ENCODE data around the gene ZNF592.

Gene ZNF592

DNA sequence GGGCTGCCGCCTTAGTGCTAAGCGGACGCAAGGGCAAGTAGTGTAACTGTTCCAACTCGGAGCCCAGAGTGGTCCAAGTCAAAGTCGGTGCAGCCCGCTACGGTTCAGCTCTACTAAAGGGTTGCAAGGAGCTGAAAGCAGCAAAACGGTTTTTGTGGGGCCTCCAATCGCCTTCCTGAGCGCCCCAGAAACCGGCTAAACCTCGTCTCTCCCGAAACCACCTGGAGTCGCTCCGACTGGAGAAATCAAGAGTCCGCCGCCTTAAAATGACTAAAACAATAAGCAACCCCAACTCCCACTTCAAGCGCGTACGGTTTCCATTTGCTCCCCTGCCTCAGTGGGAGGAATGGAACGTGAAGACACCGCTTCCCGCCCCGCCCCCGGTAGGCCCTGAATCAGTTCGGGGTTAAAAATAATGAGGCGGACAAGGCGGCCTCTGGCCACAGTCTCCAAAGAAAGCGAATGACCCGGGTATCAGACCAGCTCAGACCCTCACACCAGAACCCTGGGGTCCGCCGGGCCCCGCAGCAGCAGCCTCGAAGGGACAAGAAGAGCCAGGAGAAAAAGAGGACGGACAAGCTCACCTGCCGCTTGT lies 32.9 kb upstream of the ZNF592 start:
- H3K27ac ChIP-seq = peak overlapping the region; percentile 99
- TF ChIP-seq, protein P1, sequence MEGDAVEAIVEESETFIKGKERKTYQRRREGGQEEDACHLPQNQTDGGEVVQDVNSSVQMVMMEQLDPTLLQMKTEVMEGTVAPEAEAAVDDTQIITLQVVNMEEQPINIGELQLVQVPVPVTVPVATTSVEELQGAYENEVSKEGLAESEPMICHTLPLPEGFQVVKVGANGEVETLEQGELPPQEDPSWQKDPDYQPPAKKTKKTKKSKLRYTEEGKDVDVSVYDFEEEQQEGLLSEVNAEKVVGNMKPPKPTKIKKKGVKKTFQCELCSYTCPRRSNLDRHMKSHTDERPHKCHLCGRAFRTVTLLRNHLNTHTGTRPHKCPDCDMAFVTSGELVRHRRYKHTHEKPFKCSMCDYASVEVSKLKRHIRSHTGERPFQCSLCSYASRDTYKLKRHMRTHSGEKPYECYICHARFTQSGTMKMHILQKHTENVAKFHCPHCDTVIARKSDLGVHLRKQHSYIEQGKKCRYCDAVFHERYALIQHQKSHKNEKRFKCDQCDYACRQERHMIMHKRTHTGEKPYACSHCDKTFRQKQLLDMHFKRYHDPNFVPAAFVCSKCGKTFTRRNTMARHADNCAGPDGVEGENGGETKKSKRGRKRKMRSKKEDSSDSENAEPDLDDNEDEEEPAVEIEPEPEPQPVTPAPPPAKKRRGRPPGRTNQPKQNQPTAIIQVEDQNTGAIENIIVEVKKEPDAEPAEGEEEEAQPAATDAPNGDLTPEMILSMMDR (IDR thresholded peaks at IDR 0.05) = no peak
- TF ChIP-seq ZFX (IDR thresholded peaks at IDR 0.05; ENCODE audit: borderline replicate concordance) = no peak

DNA sequence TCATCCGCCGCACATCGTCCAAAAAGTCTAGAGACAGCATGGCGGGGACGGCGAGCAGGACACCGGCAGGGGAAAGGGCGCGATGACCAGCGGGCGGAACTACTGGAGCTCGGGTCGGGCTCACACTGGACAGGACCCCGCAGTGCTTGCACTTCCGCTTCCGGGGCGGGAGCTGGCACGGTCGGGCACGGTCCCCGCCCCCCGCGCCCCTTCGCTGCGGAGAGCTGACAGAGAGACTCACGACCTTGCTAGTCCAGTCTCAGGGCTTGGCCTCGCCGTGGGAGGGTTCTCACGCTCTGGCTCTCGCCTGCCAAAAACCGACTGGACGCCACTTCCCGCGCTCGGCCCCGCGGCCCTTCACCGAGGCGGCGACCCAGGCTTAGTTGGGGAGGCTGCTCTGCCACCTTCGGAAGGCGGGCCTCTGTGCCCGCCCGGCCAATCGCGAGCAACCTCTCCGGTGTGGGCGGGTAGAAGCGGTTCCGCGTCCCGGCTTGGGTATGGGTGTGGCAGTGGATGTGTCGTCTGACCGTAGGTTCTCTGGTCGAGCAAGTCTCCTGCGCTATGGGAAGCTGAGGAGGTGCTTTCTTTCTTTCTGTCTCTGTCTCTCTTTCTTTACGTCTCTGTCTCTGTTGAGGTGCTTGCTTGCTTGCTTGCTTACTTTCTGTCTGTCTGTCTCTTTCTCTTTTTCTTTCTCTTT lies 32.2 kb upstream of the ZNF592 start, which contains the start of gene SEC11A:
SEC11A (minus strand) TSS at position 104 of the 697 bp plus-strand sequence; CDS start at position 40, 64 bp downstream.
- H3K27ac ChIP-seq = peak within 1 kb of the TSS; percentile 99
- TF ChIP-seq, protein P1 (IDR thresholded peaks at IDR 0.05) = no peak
- no peak for TF ChIP-seq ZFX (IDR thresholded peaks at IDR 0.05; ENCODE audit: borderline replicate concordance)

DNA sequence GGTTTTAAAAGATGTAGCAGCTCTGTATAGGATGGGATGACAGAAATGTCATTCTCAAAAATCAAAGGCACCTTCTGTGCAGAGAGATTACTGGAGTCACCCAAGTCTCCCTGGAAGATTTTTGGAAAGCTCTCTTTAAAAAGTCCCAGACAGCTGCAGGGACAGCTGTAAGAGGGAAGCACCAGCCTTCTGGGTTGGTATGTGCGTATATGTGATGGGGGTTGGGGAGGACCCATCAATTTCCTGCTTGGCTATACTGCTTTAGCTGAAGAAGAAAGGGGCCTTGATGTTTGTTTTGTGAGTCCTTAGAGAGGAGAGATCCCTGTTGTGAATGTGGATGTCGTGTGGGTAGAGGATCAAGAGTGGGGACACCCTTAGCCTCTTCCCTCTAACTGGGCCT lies 27.0 kb upstream of the ZNF592 start:
- H3K27ac ChIP-seq = no peak overlapping the region
- TF ChIP-seq, protein P1 (IDR thresholded peaks at IDR 0.05) = no peak
- no peak for TF ChIP-seq ZFX (IDR thresholded peaks at IDR 0.05; ENCODE audit: borderline replicate concordance)

DNA sequence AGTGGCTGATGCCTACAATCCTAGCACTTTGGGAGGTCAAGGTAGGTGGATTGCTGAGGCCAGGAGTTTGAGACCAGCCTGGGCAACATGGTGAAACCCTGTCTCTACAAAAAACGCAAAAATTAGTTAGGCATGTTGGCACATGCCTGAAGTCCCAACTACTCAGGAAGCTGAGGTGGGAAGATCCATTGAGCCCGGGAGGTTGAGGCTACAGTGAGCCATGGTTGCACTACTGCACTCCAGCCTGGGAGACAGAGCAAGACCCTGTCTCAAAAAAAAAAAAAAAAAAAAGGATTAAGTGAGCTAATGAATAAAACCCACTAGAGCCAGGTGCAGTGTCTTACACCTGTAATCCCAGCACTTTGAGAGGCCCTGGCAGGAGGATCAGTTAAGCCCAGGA lies 25.8 kb upstream of the ZNF592 start:
- no peak for TF ChIP-seq ZFX (IDR thresholded peaks at IDR 0.05; ENCODE audit: borderline replicate concordance)
- TF ChIP-seq, protein P1 (IDR thresholded peaks at IDR 0.05) = no peak
- H3K27ac ChIP-seq = no peak overlapping the region

DNA sequence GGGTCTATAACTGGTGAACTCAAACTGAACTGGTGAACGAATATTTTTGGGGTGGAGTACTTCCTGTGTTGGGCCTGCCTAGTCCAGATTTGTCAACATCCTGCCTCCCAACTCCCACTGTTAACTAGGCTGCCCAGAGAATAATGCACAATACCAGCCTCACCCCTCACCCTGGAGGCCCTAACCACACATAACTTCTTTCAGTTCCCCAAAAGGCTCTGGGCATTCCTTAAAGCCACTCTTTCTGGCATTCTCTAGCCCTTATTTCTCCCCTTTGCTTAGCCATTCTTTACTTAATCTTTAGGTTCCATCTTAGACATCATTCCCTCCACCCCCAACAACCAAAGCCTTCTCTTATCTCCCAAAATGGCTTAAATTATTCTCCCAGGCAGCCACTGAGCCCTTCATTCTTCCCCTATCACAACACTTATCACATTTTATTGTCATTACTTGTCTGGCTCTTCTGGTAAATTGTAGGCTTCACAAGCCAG lies 23.3 kb upstream of the ZNF592 start:
- no peak overlapping the region for H3K27ac ChIP-seq
- TF ChIP-seq, protein P1 (IDR thresholded peaks at IDR 0.05) = no peak
- no peak for TF ChIP-seq ZFX (IDR thresholded peaks at IDR 0.05; ENCODE audit: borderline replicate concordance)

DNA sequence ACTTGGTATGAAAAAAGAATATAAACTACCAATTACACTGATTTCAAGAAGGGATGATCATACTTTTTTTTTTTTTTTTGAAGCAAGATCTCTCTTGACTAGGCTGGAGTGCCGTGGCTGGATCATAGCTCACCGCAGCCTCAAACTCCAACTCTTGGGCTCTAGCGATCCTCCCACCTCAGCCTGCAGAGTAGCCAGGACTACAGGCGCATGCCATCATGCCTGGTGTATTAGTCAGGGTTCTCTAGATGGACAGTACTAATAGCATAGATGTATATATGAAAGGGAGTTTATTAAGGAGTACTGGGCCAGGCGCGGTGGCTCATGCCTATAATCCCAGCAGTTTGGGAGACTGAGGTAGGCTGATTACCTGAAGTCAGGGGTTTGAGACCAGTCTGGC lies 21.0 kb upstream of the ZNF592 start:
- no peak overlapping the region for H3K27ac ChIP-seq
- no peak for TF ChIP-seq ZFX (IDR thresholded peaks at IDR 0.05; ENCODE audit: borderline replicate concordance)
- TF ChIP-seq, protein P1 (IDR thresholded peaks at IDR 0.05) = no peak

DNA sequence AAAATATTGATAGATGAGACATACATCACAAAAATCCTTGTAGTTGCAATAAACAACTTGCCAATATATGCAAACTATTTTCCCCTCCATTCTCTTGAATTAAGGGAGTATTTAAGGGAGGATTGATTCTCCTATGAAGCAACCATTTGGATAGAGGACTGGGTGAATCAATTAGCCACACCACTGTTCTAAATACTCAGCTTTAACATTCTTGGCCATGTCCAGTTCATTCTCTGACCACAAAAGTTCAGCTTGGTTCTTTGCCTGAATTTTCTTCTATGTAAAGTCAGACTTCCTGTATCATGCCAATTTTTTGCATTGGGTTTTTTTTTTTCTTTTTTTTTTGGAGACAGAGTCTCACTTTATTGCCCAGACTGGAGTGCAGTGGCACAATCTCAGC lies 16.6 kb upstream of the ZNF592 start:
- no peak overlapping the region for H3K27ac ChIP-seq

More for the DNA sequence above, 16.6 kb upstream of the ZNF592 start:
- no peak for TF ChIP-seq ZFX (IDR thresholded peaks at IDR 0.05; ENCODE audit: borderline replicate concordance)
- TF ChIP-seq, protein P1 (IDR thresholded peaks at IDR 0.05) = no peak
